HL-60/S4 treated with phorbol 12-myristate 13-acetate at 8.2 ng/mL for 4 days and 3 days (cell line): ENCODE results near the gene PRKG1.
"Not testable (repeated sequence)": the region's sequence is repeated elsewhere in the genome, so short reads cannot be mapped to it uniquely, and the experiment has no call there.

Source experiments
- in situ Hi-C: fragments of 300-500 bp; cut with MboI; formaldehyde crosslinking; loops from 2 replicates; pipeline ENCODE4 v1.15.0; 2022; ENCODE audit warnings: low sequenced_read_pairs

PRKG1 gene

DNA sequence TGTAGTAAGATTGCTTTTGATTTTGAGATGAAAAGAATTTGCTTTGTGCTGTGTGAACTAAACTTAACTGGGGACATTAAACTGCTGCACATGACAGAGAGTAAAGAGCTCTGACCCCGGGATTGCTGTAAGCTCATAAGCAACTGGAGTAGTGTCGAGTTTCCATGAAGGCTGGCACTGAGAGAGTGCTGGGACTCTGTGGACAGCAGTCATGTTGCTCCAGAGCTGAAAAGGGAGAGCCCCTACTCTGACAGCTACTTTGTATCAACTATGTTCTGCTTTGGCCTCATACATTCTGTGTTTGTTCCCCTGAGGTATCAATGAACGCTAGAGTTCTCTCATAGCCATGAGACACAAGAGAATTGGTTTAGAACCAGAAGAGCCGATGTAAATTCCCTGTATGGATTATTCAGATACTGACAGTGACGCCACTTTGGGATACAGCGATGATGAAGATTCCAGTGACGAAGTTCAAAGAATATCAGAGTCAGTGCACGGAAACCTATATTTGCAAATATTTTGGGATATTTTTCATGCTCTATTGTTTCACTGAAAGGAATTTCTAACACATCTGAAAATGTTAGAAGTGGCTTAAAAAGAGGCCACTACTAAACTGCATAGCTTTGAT lies 1053.9 kb downstream of the PRKG1 start:
- in situ Hi-C loops: no loop called here

DNA sequence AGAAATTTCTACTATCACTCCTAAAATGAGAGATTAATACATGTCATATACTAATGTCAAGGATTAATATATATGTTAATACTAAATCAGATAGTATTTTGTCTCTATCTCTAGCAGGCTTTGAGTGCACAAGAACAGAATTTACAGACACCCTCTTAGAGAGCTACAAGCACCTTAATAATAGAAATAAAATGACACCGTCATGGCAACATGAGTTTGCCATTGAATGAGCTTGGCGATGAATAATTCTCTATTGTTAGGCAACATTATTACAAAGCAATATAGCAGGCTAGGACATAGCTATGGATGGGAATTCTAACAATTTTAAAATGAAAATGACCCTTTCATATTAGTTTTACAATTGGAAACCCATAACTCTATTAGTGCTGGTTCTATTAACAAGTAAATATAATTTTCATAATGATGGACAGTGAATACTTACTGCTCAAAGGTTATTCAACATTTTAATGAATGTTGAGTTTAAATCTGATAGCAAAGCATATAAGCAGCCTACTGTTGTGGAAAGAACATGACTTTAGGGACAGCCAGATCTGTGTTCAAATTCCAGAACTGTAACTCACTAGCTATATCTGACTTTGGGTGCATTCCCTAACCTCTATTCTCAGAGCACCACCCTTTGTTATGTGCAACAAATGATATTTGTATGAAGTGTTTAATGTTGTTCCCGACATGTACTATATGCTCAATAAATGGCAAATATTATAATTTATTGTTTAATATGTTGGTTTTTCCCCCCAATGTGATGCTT lies 1055.3 kb downstream of the PRKG1 start:
- in situ Hi-C loops: no loop called here

DNA sequence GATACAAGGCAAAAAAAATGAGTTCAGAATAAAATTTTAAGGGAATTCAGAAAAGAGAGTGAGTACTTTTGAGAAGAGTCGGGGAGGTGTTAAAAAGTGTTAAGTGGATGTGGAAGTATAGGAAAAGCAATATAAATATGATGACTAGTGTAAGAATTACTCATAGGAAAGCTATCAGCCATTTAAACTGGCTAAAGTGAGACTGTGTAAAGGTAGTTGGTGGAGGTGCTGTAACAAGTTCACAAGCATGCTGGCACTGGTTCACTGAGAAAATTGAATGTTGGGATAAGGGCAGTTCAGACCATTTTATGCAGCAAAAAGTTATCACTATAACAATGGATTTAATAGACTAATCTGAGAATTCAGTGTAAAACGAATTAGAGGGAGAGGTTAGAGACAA lies 1060.8 kb downstream of the PRKG1 start:
- in situ Hi-C loops: no loop called here

DNA sequence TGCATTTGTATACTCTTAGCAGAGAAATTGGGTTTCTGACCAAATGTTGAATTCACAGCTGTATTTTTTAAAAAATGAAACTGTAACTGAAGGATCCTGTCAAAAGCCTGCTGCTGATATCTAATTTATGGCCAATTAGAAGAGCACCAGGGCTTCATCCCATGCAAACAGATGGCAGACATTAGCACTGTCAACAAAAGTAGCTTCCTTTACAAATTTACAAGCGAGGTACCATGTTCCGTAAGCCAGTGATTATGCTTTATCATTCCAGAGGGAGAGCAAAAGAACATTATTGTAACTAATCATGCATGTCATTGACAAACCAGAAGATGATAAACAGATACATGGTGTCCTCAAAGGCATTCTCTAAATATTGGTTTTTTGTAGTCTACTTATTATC lies 1062.6 kb downstream of the PRKG1 start:
- in situ Hi-C loops: no loop called here

DNA sequence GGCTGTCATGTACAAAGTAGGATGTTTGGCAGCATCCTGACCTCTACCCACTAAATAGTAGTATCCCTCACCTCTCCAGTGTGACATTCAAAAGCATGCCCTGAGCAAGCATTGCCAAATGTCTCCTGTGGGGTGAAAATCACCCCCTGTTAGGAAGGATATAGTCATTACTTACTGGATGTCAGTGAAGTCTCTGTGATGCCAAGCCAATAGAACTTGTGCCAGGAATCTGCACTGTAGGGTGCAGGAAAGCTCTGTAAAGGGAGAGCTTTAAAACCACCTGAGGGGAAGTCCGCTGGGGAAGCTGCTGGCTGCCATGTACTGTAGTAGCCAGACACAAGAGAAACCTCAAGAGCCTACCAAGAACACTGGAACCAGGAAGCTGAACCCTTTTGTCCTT lies 1069.1 kb downstream of the PRKG1 start:
- in situ Hi-C loops: no loop called here

DNA sequence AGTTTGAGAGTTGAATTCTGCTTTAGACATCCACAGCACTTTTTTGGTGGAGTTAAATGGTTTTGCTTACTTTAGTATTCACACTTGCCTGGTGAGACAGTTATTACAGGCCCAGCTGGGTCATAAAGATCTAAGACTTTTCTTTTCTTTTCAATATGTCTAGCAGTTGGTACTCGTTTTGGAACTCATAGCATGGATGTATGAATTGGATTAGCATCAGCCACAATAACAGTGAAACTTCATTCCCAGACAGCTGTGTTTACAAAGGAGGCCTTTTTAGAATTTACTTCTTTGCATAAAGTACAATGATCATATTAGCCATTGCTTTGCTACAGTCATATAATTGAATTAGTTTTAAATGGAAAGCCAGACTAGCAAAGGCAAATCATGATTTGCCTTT lies 1071.3 kb downstream of the PRKG1 start:
- in situ Hi-C loops: no loop called here

DNA sequence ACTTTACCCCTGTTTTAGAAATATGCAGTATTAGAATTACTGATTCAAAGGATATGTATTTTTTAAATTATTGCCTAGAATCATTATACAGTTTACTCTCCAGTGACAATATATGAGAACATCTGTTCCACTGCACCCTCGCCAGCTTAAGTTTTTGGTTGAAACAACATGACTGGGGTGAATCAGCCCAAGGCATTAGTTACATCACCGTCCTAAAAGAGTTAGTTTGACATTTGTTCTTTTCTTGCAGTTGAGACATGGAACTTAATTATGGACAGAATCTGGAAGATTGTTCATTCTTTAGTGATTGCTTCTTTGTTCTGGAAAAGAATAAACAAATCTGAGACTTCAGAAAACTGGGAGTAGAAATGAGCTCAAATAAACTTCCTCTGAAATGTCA lies 1072.5 kb downstream of the PRKG1 start:
- in situ Hi-C loops: no loop called here

DNA sequence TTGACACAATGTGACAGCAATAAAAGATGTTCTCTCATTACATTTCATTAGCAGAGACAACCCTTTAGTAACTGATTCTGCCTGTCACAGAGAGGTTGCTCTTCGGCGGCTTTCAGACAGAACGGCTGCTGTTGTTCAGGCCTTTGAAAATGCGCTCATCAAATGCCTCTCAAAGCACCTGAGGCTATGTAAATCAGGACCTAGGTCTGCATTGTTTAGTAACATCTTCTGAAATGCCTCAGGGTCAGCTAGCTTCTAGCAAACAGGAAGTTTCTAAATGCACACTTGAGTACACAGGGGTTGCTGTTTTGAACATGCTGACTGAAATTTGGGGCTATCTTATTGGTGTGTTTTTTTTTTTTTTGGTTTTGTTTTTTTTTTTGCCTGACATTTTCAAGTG lies 1096.5 kb downstream of the PRKG1 start:
- in situ Hi-C loops: no loop called here

DNA sequence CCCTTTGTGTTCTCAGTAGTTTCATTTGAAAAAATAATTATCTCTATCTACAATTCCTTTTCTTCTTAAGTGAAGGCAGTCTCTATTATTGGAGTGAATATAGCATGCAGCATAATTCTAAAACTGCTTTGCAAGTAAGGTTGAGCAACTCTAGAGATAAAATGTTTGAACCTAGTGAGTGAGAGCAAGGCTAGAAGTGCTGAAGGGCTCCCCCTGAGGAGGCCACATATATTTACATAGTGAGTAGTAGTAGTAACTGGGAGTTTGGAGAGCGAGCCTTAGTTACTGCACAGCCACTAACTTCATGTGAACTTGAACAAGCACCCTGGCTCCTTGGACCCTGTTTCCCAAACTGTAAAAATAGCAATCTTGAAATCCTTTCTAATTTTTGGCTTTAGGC lies 1098.3 kb downstream of the PRKG1 start:
- in situ Hi-C loops: no loop called here

DNA sequence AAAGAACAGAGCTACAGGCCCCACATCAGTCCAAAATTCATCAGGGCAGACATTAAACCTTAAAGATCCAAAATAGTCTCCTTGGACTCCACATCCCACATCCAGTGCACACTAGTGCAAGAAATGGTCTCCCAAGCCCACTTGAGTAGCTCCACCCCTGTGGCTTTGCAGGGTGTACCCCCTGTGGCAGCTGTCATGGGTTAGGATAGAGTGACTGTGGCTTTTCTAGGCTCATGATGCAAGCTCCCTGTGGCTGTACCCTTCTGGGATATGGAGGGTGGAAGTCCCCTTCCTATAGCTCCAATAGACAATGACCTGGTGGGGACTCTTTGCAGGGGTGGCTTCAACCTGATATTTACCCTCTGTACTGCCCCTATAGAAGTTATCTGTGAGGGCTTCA lies 1111.0 kb downstream of the PRKG1 start:
- in situ Hi-C loops: no loop called here

DNA sequence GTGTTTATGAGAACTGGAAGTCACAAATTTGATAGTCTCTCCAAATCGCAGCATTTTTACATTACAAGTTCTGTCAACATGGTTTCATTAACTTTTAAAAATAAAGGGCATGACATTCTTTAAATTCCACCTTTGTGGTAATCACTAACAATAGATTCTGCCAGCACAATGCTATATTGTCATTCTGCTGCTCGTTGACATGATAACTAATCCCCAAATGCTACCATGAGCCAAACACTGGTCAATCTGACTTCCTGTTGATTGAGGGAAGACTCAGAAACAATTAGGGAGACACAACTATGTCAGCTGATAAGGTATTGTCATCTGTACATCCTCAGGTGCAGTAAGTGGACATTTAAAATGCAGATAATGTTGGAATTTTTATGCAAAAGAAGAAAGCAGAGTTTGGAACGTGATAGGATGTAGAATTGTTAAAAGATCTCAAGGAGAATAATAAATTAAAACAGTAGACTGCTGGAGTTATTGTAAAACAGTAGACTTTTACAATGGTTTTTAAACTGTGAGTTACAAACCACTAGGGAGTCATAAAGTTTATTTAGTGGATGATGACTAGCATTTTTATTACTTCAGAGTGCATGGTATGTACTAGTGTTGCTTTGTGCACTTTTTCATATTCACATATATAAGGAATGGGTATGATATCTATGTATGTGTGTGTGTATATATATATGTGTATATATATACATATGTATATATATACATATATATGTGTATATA lies 1113.4 kb downstream of the PRKG1 start:
- in situ Hi-C loops: no loop called here

DNA sequence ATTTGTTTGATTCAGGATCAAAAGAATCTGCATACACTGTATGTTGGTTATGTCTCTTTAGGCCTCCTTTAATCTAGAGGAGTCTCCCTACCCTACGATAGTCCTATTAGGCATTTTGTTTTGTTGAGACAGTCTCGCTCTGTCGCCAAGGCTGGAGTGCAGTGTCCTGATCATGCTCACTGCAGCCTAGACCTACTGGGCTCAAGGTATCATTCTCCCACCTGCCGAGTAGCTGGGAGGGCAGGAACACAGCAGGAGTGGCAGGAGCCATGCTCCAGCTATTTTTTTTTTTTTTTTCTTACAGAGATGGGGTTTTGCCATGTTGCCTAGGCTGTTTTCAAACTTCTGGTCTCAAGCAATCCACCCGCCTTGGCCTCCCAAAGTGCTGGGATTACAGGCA lies 1116.8 kb downstream of the PRKG1 start:
- in situ Hi-C loops: no loop called here

DNA sequence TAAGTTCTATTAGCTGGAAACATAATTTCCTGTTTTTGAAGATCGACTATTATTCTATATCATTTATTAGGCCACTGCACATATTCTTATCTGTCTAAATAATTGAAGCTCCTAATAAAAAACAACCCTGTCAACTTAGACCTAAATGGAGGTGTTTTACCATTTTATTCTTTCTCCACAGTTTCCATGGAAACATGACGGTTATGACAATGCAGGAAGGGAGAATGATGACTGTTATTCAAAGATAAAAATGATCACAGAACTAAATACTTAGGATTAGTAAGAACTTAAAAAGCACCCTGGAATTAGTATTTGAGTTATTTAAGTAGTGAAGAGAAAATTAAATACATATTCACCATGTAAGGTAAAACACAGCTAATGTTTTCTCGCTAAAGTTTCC lies 1119.9 kb downstream of the PRKG1 start:
- in situ Hi-C loops: no loop called here

DNA sequence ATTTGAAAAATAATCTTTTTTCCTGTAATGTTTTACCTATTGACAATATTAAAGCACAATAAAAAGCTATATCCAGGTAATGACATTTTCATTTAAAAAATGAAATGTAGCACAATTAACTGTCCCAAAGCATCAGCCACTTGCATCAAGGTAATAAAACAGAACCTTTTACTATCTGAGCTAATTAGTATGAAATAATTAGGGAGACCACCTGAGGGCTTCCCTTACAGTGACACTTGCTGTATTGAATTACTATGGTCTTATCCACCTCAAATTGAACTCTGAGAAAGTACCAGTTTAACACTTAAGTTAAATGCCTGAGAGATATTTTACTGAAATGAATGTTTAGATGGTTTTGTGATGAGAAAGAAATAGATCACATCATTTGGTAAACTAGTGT lies 1120.4 kb downstream of the PRKG1 start:
- in situ Hi-C loops: no loop called here

DNA sequence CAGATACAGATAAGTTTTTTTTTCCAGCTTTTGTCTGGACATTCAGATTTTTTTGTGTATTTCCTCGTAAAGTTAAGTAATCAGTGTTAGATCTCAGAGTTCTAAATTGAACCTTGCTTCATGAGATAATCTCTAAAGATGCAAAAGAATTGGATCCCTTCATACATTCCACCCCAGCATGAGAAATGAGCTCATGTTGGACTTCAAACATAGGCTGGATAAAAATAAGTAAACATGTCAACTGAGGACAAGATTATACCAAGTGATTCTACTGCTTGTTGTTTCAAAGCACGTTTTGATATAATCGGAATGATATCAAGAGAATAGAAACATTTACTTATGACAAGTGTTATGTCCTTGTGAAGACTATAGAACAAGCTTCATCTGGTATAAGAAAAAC lies 1122.8 kb downstream of the PRKG1 start:
- in situ Hi-C loops: no loop called here

DNA sequence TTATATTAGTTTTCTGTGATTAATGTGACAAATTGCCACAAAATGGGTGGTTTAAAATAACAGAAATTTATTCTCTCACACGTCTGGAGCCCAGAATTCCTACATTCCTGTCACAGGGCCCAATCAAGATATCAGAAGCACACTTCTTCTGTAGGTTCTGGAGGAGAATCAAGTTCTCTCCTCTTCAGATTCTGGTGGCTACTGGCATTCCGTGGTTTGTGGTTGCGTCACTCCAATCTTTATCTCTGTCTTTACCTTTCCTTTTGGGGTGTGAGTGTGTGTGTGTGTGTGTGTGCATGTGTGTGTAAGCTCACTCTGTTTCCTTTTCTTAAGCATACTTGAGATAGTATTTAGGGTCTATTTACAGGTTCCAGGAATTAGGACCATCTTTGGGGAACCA lies 1124.3 kb downstream of the PRKG1 start:
- in situ Hi-C loops: no loop called here

DNA sequence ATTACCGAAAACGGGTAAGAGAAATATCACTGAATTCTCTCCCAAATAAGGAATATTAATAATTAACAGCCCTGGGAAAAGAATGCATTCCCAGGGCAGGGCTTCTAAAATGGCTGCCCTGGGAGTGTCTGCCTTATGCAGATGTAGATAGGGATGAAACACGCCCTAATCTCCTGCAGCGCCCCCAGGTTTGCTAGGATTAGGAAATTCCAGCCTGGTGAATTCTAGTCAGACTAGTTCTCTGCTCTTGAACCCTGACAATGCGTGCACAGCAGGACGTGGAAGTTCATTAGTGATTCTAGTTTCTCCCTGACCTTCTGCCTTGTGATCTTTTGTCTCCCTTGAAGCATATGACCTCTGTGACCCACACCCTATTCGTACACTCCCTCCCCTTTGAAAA lies 1130.6 kb downstream of the PRKG1 start:
- in situ Hi-C loops: not testable (repeated sequence)

DNA sequence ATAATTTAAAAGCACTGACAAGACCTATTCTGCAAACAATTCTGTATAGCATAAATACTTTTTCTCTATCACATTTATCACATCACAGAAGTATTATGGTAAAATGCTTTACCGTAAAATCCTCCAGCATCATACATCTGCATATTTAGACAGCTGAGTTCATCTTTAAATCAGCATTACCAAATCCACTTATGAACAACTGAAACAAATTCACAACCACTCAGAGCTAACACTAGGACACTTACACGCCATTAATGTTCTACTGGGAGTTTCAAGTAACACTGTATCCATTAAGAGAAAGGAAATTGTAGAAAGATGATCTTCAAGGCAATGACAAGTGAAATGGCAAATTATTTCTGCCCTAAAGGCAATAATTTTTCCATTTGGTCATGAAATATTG lies 1134.1 kb downstream of the PRKG1 start:
- in situ Hi-C loops: no loop called here

DNA sequence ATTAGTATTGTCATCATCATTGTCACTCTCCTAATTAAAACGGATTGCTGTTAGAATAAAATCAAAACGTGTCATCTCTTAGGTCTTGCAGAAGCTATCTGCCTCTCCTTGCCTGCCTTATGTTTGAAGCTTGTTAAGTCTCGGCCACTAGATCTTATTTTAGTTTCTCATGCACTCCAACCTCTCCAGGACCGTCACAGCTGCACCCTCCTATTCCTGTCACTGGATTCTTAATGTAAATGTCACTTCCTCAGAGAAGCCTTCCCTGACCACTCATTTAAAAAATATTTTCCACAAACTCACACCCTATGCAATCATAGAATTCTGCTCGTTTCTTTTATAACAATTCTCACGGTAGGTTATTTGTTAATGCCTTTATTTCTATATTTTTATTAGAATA lies 1135.9 kb downstream of the PRKG1 start:
- in situ Hi-C loops: no loop called here

DNA sequence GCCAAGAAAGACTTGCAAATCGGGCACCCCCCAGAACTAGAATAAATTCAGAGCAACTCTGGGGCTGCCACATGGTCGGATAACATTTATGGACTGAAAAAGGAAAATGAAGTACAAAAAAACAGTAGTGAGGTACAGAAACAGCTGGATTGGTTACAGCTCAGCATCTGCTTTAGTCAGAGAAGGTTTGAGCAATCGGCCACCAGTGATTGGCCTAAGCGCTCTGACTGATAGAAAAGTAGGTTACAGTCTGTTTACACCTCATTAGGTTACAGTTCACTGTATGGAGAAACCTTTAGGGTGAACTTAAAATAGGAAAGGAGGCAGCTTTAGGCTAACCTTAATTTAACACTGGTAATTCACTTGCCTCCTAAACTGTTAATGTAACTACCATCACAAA lies 1137.8 kb downstream of the PRKG1 start:
- in situ Hi-C loops: no loop called here

DNA sequence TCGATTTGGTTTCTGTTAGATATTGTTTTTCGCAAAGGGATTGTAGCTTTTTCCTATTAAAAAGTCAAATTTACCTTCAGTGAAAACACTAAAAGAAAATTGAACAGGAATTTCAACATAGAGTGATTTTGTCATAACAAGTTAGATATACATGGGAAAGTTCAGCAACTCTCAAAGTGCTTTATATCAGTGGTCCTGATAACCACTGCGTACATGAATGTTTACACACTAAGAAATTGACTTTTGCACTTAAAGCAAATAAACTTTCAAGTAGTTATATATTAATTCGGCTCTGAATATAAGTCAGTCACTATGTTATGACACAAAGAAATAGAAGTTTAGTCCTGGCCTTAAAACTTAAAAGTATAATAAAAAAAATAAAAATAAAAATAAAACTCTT lies 1138.5 kb downstream of the PRKG1 start:
- in situ Hi-C loops: no loop called here

DNA sequence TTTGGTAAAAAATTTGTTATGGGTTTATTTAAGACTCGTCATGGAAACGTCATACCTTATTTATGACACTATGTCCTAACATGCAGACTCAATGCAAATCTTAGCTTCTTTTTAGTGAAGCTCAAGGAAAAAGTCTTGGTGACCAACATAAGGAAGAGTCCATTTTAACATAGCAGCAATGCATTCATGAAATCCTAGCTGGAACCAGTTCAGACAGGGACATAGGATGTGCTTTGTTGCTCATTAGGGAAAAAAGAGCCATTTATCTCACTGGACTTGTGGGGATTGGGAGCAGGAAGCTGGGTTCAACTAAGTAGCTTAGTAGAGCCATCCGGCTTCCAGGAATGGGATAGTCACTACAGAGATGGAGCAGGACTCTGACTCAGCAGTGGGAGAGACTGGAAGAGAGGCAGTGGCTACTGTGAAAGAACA lies 1139.0 kb downstream of the PRKG1 start:
- in situ Hi-C loops: no loop called here
